Fibroblast of the aortic adventitia (primary cell): ENCODE results near the gene MPND. TPM values are rescaled to one million over a fixed set of nuclear protein-coding genes. Genes with fewer than 3 reads are reported as not detected.

ENCODE experiments used
- DNase-seq: peaks from one replicate; pipeline ENCODE4 v3.0.0-alpha.2; 2010; ENCODE audit warnings: low read depth
- H3K4me3 ChIP-seq: 2 replicates; pipeline ENCODE4 v1.5.1; 2011; ENCODE audit warnings: low read depth, mild to moderate bottlenecking, control low read depth, low read length, moderate library complexity
- total RNA-seq: library from RNA; depleted of rRNA; stranded (reverse); fragments of >200 nt; gene quantifications from 2 replicates; pipeline ENCODE4 v1.2.3, GENCODE V29; 2012; ENCODE audit warnings: low replicate concordance
- TF ChIP-seq, protein P1 (sequence below): IDR thresholded peaks from 2 replicates; pipeline ENCODE4 v1.5.1; 2011; ENCODE audit warnings: mild to moderate bottlenecking, low read length, control low read depth, inconsistent platforms; ENCODE audit not compliant: insufficient read depth

The MPND gene
- total RNA-seq, 1 donor: 5.4 TPM

DNA sequence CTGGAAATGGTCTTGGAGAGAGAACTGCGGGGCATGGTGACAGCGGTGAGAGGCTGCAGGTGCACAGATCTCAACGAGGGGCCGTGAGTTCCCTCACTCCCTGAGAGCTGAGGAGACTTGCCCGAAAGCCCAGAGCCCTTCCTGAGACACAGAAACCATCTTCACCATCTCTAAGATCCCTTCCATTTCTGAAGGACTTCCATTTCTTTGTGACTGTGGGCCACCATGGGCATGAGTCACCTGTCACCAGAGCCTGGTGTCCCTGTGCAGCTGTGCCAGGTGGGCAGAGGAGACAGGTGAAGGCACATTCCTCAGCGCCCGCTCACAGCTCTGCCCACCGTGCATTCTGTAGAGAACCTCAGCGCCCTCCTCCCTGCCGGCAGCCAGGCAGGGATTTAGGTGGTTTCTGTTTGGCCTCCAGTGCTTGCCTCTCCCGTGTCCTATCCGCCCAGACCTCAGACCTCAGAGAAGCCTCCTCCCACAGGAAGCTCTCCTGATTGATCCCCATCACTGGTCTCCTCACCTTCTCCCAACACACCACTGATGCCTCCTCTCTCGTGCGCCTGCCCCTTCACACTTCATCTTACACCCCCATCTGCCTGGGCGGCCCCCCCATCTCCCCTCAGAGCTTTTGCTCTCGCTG, 32.8 kb downstream of the MPND start:
- TF ChIP-seq, protein P1, sequence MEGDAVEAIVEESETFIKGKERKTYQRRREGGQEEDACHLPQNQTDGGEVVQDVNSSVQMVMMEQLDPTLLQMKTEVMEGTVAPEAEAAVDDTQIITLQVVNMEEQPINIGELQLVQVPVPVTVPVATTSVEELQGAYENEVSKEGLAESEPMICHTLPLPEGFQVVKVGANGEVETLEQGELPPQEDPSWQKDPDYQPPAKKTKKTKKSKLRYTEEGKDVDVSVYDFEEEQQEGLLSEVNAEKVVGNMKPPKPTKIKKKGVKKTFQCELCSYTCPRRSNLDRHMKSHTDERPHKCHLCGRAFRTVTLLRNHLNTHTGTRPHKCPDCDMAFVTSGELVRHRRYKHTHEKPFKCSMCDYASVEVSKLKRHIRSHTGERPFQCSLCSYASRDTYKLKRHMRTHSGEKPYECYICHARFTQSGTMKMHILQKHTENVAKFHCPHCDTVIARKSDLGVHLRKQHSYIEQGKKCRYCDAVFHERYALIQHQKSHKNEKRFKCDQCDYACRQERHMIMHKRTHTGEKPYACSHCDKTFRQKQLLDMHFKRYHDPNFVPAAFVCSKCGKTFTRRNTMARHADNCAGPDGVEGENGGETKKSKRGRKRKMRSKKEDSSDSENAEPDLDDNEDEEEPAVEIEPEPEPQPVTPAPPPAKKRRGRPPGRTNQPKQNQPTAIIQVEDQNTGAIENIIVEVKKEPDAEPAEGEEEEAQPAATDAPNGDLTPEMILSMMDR: no peak
- no peak for DNase-seq
- no peak overlapping the region for H3K4me3 ChIP-seq

DNA sequence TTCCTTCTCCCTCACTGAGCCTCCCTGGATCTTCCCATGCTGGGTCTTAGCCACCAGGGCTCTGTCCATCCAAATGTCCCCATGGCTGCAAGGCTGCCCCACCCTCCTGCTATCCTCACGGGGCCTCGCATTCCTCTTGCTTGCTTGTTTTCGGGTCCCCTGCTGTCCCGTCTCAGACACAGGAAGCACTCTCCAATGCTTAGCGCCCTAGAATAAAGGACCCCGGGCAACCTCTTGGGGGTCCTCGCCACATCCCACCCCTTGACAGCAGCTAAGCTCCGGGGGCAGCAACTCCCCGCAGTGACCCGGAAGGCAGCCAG, 33.3 kb downstream of the MPND start:
- no peak overlapping the region for H3K4me3 ChIP-seq
- TF ChIP-seq, protein P1: no peak
- DNase-seq: no peak

DNA sequence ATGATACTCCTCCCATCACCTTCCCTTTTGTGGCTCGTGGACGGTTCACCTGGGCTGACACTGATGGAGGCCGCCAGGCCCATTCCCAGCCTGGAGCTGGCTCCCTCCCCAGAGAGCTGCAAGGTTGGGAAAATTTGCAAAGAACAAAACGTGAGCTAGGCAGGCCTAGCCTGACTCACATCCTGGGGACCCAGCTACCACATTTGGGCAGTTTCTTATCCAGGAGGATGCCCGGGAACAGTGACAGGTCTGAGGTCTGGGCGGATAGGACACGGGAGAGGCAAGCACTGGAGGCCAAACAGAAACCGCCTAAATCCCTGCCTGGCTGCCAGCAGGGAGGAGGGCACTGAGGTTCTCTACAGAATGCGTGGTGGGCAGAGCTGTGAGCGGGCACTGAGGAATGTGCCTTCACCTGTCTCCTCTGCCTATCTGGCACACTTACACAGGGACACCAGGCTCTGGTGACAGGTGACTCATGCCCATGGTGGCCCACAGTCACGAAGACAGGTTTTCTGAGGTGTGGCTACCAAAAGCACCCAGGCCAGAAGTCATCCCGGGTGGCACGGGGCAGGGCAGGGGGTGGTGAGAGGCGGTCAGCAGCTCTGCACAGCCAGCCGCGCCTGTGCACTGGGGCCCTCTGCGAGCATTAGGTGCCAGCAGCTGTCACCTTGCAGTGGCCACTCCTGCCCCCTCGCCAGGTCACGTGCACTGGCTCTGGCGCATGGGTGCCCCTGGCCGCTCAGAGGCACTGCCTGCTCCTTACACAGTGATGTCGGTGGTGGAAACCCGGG, 33.8 kb downstream of the MPND start:
- H3K4me3 ChIP-seq: no peak overlapping the region
- TF ChIP-seq, protein P1: no peak
- DNase-seq: no peak

DNA sequence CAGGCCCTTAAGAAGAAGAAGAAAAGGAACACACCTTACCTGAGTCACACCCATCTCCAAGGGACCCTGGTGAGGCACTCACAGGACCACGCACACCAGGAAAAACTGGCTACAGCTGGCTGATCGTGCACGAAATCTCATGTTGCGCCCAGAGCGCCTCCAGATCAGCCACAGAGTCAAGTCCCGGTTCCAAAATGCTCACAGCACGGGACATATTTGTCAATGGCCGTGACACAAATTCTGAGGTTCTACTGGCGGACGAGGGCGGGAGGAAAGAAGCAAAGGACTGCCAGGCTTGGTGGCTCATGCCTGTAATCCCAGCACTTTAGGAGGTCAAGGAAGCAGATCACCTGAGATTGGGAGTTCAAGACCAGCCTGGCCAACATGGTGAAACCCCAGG, 35.5 kb downstream of the MPND start:
- H3K4me3 ChIP-seq: no peak overlapping the region
- no peak for DNase-seq
- TF ChIP-seq, protein P1: no peak

DNA sequence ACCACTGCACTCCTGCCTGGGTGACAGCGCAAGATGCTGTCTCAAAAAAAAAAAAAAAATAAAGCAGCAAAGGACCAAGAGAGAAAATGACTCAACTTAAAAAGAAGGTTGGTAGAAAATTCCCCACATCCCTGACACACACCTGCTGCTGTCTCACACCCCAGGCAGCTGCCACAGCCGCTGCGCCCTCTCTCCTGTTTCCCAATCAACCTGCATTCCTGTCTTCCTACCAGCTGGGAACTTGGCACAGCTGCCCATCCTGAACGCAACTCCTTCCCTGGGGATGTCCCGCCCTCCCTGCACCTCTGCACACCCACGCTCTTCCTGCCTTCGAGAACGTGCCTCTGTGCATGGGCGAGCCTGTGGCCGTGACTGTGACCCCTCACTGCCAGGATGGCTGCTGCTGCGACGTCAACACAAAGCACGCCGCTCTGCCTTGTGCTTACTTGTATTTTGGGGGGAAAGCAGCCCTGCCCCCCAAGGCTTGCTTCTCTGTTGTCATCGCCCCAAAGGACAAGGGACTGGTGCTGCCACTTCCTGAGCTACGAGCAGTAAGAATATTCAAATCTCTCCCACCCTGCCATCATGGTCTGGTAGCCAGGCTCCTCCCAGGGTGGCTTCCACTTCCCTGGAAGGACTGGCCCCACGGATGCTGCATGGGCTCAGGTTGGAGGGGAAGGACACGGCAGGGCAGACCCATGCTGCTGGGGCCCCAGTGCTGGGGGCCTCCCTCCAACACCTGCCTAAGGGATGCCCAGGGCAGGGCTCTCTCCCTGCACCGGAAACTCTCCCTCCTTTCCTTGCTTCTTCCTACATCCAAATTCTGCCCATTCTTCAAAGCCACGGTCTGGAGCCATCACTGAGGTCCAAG, 36.3 kb downstream of the MPND start:
- DNase-seq: no peak
- TF ChIP-seq, protein P1: no peak
- no peak overlapping the region for H3K4me3 ChIP-seq

DNA sequence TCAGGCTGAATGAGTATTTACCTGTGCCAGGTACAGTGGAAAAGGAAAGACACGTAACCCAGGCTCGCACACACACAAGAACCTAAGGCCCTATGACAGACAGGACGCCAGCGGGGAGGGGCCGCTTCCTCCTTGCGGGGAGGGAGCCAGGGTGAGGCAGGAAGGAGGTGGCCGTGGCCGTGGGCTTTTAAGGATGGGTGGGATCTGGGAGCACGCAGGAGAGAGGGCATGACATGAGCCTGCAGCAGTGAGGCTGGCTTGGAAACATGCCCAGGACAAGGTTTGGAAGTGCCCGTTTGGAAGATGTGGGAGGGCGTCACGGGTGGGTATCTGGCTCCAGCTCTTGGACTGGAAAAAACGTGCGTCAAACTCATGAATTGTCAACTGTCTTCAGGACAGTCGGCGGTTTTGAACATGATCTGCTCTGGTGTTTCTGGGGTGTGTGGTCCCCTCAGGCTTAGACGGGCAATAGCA, 36.9 kb downstream of the MPND start:
- DNase-seq: no peak
- TF ChIP-seq, protein P1: no peak
- H3K4me3 ChIP-seq: no peak overlapping the region
